Transverse colon (tissue), 4 donors: ENCODE measurements around the gene LRBA.

Source experiments
- CTCF ChIP-seq, 5 experiments: fragments of 200-600 bp in 3 of 5; fragments of 450-650 bp in 2 of 5; sonication (generic) in 3 of 5; IDR thresholded peaks; 1 replicate in 2 of 5; 2 replicates in 3 of 5; pipeline ENCODE4 v1.5.1; 2016 to 2017; ENCODE audit warnings: antibody characterized with exemption in 5 of 5, inconsistent platforms in 3 of 5, mild to moderate bottlenecking in 2 of 5, moderate library complexity in 1 of 5
- EP300 ChIP-seq: sonication (generic); formaldehyde crosslinking; IDR thresholded peaks from one replicate; pipeline ENCODE4 v1.6.1; 2017; ENCODE audit warnings: antibody characterized with exemption, low read depth
- POLR2A ChIP-seq: fragments of 450-650 bp; IDR thresholded peaks from one replicate; pipeline ENCODE4 v1.6.1; 2016; ENCODE audit warnings: antibody characterized with exemption, mild to moderate bottlenecking, moderate library complexity
- POLR2AphosphoS5 ChIP-seq, 3 donors: sonication (generic); formaldehyde crosslinking; IDR thresholded peaks; one replicate each; pipeline ENCODE4 v1.6.1; 2016; ENCODE audit warnings: antibody characterized with exemption in 3 of 3

DNA sequence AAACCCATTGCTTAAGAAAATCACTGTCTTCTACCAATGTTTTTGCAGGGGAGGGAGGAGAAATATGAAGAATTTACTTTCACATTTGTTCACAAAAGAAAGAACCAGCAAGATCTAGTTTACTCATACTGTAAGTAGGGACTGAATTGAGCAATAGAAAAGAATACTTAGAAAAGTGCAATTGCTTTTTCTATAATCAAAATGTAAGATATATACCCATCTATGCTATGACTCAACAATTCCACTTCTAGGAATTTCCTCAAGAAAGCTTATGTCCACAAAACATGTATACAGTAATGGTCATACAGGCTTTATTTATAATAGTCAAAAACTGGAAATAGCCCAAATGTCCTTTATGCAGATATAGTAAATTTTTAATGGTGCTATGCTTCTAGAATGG is 196.4 kb downstream of the LRBA start:
- TF ChIP-seq CTCF (IDR thresholded peaks at IDR 0.05) (no peak), EP300 (no peak), POLR2A (no peak), POLR2AphosphoS5 (IDR thresholded peaks at IDR 0.05) (no peak)
